ENCODE results near the gene EDRF1.
"Not testable (repeated sequence)": the region's sequence is repeated elsewhere in the genome, so short reads cannot be mapped to it uniquely, and the experiment has no call there.

EDRF1 gene

DNA sequence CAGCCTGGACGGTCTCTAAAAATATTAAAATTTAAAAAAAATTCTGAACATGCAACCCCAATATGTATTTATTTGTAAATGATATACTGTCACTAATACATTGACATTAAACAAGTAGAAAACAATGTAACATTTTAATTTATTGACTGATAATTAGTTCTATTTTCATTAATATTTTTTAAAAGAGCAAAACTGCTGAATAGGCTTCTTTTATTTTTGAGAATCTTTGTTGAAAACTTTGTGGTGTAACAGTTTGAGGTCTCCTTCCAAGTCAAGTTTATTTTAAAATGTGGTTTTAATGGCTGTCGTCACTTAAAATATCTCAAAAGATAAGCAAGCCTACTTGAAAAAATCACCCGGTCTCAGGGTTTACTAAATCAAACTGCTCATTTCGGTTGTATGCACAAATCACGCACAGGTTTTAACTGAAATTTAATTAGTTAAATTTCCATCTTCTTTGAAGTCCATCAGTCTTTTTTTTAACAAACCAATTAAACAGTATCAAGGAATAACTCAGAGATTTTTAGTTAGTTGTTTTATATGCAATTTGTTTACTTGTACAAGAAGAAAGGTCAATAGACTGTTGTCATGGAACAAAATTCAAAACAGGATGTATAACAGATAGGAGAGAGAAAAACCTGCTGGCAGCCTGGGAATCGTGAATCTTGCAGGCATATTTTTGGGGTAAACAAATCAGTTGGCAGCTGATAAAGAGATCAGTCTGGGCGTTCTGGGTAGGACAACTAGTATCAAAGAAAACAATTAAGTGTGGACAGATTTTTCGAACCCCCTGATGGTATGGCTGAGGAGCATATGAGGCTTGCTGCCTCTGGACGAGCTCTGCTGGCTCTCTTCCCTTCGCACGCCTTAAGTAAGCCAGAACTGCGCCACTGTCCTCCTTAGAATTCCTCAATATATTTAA, 9.7 kb upstream of the EDRF1 start:
- DNase-seq: no peak

DNA sequence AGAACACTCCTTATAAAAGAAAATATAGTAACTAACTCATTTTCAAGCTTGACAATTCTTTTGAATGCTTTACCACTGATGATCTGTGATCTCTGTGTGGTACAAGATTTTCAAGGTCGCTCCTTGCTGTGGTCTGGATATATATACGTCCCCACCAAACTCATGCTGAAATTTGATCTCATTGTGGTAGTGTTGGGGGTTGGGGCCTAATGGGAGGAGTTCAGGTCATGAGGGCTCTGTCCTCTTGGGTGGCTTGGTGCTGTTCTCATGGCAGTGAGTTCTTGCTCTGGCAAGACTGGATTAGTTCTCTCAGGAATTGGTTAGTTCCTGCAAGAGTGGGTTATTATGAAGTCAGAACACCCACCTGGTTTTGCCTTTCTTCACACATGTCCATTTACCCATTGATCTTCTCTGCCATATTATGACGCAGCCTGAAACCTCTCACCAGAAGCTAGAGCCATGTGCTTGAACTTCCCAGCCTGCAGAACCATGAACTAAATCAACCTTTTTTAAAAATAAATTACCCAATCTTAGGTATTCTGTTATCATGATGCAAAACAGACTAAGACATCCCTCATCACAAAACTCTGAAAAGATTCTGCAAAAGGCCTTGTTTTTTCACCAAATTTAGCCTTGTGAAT, 8.3 kb upstream of the EDRF1 start:
- no peak for DNase-seq

DNA sequence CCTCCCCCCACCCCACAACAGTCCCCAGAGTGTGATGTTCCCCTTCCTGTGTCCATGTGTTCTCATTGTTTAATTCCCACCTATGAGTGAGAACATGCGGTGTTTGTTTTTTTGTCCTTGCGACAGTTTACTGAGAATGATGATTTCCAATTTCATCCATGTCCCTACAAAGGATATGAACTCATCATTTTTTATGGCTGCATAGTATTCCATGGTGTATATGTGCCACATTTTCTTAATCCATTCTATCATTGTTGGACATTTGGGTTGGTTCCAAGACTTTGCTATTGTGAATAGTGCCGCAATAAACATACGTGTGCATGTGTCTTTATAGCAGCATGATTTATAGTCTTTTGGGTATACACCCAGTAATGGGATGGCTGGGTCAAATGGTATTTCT, 4.8 kb upstream of the EDRF1 start:
- not testable (repeated sequence) for DNase-seq

DNA sequence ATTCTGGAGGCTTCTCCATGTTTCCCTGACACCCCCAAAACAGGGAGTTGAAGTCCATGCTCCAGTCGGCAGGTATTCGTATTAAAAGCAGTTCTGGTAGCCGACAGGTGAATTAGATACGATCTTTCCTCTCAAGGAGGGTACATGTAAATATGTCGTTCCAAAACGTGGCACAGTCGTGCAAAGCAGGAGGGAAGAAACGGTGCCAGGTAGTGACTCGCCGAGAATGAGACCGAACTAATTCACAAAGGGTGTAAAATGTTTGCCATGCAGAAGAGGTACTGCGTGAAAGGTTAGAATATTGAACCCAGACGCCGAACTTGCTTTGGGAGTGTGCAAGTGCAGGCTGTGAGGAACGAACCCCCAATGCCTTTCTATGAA, 483 bp downstream of the EDRF1 start:
- DNase-seq: no peak

DNA sequence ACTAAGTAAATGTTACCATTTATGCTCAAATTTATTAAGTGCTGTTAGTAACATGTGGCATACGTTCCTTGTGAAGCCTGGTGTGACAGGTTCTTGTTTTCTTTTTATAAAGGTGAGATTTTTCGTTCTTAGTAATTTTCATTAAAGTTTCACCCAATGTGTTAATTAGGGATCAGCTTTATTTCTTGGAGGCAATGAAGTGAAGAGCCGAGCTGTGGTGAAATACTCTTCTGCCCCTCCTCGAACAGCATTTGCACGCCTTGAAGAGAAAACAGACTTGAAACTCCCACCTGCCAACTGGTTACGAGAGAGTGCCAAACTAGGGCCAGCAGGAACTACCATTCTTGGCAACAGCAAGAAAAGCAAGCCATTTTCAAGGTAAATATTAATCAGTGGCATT, 1.5 kb downstream of the EDRF1 start:
- DNase-seq: no peak

DNA sequence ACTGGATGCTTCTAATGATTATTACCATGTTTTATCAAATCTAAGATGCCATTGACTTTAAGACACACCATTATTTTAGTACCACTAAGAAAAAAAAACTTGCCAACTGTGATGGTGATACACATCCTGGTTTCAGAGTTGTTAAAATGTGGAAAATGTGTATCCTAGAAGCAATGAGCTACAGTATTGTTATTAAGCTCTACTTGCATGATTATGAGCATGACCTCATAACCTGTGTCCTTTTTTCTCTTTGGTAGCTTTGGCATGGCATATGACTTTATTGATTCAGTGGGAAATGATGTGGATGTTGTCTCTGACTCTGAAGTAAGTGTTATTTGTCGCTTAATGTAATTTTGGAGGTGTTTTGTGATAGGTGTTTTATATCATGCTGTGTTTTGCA, 3.3 kb downstream of the EDRF1 start:
- no peak for DNase-seq

DNA sequence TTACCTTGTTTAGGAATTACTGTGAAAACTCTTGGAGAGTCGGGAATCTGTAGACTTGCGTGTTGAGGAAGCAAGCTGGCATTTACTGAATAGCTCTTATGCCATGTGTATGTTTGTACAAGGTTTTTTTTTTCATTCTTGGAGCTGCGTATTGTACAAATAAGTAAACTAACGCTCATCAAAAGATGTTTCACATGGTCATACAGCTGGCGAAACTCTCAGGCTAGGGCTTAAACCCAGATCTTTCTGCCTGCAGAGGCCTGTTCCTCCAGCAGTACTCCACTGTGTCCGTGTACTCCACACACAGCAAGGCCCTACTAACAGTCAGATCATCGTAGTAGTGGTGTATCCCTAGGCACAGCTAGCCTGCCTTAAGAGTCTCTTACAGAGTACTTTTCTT, 7.4 kb downstream of the EDRF1 start:
- DNase-seq: no peak

DNA sequence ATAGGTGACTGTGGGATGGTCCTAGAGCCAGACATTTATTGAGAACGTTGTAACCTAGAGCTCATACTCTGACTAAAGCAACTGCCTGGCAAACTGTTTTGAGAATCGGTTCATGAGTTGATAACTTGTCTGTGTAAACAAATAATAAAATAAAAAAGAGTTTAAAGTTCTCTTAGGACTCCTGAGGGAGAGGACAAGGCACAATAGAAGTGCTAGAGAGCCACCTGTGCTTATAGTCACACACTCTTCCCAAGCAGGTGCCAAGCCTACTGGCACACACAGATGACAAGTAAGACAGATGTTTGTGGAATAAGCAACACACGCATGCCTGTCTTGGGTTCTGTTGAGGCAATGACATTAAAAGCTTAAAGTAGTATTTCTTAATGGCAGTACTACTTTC, 7.9 kb downstream of the EDRF1 start:
- DNase-seq: no peak

DNA sequence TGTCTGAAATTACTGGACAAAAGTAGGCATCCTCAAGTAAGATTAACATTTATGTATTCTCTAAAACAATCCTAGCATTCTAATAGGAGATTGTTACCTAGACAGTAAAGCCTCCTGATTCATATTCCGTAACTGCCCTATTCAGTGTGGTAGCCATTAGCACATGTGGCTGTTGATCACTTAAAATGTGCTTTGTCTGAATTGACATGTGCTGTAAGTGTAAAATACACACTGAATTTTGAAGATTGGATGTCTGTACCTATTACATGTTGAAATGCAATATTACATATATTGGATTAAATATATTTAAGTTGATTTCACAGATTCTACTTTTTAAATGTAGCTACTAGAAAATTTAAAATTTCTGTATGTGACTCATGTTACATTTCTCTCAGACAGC, 14.6 kb downstream of the EDRF1 start:
- no peak for DNase-seq

DNA sequence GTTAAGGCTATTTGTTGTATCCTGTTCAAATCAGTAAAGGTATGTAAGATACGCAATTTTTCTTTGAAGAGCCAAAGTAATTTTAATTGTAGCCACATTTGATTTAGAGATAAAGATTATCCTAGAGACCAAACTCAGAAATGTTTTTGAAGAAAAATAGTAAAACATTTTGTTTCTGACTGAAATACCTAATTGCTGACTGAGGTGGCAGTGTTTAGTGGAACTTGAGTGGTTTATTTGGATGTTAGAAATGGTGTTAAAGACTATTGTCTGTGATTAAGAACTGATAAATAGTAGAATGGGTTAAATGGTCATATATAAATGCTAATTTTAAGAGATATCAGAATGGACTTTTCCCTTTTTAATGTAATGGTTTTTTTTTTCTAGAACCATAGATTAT, 15.3 kb downstream of the EDRF1 start:
- no peak for DNase-seq

DNA sequence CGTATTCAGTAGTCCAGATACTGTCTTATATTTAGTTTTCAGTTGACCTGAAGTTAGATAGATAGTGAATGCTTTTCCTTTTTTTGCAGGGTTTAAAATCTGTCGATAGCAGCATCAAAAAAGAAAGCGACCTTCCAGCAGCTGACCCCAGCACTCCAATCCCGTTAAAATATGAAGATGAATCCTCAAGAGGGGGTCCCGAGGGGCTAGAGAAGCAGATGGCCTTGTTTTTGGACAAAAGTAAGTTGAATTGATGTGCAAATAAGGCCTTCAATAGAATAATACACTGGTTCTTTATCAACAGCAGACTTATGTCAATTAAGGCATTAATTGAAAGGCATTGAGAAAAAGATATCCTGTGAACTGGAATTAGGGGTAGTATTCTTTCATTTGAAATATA, 18.7 kb downstream of the EDRF1 start:
- DNase-seq: no peak

DNA sequence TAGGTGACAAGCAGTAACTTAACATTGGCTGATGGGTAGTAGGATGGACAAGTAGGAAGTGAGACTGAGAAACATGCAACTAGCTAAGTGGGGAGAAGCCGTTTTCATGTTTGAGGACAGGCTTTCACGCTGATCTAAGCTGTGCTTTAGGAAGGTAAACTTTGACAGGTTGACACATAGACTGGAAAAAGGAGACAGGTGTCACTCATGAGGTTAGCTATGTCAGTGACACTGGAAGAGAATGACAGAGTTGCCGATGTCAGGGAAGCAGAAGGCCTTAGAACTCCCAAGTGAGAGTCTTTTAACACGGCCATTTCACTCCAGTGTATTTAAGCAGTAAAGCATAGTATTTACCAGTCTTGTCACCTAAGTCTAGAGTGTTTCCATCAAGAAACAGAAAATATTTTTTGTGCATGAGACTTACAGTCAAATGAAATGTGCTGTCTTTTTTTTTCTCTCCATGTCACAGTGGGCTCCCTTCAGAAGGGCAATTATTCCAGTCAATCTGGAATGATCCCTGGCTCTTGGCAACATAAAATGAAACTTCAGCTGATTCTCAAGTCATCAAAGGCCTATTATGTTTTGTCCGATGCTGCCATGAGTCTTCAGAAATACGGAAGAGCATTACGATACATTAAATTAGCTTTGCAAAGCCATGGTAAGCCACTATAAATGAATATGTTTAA, 20.6 kb downstream of the EDRF1 start:
- DNase-seq: no peak

DNA sequence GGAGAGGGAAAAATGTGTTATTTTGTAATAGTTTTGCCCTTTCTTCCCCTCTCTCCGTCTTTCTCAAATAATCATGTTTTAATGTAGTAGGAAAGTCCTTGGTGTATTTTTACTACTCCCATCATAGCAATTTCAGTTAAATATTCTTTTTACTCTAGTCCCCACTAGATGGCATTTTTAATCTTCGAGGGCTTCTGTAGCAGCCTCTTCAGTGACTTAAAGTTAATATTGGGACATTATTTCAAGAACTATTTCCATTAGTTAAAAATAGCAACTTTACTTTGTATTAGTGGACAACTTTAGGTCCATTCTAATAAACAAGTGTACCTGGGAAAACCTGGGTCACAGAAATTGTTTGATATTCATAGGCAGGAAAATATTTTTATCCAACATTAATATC, 23.0 kb downstream of the EDRF1 start:
- no peak for DNase-seq

DNA sequence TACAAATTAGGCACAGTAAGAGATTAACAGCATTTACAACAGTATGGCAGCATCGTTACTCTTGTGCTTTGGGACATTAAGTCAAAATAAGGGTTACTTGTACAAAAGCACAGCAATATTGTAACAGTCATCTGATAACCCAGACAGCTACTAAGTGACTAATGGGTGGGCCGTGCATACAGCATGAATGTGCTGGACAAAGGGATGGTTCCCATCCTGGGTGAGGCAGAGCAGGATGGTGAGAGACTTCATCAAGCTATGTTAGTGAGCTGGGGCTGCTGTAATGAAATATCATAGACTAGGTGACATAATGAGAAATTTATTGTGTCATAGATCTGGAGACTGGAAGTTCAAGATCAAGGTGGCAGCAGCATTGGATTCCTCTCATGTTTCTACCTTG, 25.4 kb downstream of the EDRF1 start:
- DNase-seq: no peak

DNA sequence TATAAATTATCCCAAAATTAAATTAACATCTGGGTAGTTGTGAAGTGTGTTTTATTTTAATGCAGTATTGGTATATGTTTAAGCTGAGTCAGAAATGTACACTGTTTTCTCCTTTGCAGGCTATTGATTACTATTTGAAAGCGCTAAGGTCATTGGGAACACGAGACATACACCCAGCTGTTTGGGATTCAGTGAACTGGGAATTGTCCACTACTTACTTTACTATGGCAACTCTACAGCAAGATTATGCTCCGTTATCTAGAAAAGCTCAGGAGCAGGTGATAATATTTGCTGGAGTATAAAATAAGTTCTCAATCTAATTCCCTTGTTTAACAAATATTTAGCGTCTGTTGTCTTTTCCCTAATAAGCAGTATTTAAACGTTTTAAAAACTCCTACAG, 27.9 kb downstream of the EDRF1 start:
- DNase-seq: no peak

DNA sequence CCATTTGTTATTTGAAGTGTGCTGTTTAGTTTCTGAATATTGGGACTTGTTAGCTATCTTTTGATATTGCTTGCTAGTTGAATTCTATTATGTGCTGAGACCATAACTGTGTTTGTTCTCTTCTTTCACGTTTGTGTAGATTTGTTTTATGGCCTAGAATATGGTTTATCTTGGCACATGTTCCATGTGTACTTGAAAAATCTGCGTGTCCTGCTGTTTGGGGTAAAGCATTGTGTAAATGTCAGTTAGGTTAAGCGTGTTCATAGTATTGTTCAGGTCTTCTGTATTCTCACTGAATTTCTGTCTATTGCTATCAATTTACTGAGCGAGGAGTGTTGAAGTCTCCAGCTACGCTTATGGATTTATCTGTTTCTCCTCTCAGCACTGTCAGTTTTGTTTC, 36.7 kb downstream of the EDRF1 start:
- DNase-seq: no peak

DNA sequence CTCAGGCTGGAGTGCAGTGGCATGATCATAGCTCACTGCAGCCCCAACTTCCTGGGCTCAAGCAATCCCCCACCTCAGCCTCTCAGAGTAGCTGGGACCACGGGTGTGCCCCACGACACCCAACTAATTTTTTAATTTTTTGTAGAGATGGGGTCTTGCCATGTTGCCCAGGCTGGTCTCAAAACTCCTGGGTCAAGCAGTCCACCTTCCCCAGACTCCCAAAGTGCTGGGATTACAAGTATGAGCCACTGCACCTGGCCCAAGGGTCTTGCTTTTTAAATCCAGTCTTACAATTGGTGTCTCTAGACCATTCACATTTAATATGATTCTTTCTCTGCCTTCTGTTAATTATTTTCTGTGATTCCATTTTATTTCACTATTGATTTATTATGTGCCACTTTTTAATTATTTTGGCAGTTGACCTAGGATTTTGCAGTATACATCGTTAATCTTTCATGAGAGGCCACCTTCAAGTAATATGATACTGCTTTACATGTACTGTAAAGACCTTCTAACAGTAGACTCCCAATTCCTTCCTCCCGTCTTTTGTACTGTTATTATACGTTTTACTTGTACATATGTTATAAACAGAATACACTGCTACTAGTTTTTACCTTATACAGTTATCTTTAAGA, 37.5 kb downstream of the EDRF1 start:
- no peak for DNase-seq

DNA sequence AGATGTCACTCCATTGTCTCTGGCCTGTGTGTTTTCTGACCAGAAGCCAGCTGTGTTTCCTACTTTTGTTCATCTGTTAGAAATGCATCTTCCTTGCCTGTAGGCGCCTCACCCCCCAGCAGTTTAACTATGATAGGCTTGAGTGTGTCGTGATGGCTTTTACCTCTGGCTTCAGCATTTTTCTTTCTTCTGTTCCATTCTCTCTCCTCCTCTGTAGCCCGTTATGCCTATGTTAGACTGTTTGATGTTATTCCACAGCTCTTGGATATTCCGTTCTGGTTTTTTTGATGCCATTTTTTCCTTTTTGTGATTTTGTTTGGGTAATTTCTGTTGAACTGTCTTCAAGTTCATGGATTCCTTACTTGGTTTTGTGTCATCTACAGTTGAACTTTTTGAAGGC, 38.2 kb downstream of the EDRF1 start:
- DNase-seq: no peak

DNA sequence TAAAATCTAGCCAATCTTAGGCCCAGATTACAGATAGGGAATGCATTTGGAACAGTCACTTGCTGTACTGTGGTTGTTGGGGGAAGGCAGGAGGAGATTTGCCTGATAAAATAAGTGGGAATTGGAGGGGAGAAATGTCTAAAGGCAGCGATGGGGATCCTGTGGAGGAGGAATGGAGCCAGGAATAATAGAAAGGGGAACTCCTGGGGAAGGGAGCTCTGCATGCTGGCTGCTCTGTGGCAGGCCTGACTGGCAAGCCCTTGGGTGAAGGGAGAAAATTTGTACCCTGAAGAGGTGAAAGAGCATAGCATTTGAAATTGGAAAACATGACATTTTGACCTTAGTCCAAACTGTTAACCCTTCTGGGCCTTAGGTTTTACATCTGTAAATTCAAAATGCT, 42.5 kb downstream of the EDRF1 start:
- no peak for DNase-seq

DNA sequence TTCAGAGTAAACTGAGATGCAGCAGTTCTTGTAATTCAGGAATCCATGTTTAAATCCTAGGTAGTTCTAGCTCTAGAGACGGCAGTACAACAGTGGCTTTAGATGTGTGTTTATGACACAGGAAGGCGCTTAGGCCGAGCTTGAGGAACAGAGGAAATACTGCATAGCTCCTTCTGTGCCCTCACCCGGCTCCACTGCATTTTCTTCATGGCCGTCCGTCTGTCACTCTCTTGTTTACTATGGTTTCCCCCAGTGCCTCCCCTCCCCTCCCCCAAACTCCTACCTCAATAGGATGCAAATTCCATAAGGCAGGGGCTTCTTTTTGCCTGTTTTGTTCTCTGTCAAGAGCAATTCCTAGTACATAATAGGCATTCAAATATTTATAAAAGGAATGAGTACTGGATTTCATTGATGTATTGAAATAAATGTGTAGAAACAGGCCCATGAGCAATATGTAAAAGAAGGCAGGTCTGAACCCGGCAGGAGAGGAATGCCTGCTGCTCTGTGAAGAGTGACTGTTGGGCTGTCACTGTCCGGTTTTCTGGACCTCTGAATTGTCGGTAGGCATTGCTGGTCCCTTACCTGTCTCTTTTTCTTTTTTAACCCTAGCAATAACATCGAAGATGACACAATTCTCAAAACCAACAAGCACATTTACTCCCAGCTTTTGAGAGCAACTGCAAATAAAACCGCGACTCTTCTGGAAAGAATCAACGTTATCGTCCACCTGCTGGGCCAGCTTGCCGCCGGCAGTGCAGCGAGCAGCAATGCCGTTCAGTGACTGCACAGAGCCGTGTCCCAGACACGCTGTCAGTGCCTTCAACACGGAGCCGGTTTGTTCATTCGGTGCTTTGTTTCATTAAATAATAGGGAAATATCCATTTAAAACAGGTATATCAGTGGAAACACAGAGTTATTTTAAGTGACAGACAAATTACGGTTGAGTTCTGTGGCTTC, 43.5 kb downstream of the EDRF1 start:
- no peak for DNase-seq

DNA sequence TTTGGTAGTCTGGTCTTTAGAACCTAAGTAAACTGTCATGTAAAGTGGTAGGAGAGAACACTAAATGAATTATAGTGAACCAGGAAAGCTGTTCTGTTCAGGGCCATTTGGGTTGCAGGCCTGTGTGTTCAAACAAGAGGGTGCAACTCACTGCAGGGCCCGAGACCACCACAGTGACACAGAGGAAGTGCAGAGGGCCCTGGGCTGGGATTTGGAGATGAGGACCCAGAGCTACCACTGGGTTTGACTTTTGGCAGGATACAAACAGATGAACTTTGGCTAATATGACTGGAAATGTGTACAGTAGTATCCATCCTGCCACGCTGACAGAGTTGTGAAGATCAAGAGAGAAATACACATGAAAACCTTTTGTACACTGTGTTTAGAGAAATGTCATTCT, 46.3 kb downstream of the EDRF1 start:
- DNase-seq: no peak

DNA sequence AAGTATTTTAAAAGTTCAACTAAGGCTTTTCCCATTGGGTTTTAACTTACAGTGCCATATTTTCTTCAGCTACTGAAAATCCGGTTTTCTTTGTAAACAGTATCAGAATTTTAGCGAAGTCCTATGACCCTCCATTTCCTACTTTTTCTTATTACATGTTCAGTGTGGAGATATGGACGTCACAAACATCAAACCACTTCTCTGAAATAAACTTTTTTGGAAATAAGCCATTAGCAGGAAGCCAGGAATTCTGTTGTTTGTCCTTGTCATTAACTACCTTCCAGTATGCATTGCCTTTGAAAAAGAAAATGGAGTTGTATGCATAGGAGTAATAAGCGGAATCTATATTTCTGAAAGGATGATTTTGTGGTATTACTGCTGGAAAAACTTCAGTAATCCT, 47.0 kb downstream of the EDRF1 start:
- DNase-seq: no peak
